ENCODE data around the gene UFSP2.

Gene UFSP2

DNA sequence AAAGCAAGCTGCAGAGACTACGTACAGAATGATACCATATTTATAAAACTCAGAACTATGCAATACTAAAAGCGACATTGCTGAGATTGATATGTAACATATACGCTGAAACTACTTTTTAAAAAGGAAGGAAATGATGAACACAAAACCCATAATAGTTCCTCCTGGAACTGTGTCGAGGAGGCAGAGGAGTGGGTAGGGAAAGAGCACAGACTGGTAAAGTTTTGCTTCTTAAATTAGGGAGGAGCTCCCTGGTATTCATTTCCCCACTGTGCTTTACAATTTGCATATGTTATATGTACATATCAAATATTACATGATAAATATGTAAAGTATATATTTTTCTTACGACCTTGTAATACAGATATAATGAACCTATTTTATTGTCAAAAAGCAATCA is 13.9 kb downstream of the UFSP2 start:
- H3K4me3 ChIP-seq (ENCODE audit: low read depth, low read length), result no peak overlapping the region
- in situ Hi-C loops (cut with HindIII; ENCODE audit: low sequenced_read_pairs), result no loop called here
- no peak for TF ChIP-seq CTCF (IDR thresholded peaks at IDR 0.05; ENCODE audit: low read depth, low read length)
- no peak for DNase-seq (ENCODE audit: low read depth, low spot score)

DNA sequence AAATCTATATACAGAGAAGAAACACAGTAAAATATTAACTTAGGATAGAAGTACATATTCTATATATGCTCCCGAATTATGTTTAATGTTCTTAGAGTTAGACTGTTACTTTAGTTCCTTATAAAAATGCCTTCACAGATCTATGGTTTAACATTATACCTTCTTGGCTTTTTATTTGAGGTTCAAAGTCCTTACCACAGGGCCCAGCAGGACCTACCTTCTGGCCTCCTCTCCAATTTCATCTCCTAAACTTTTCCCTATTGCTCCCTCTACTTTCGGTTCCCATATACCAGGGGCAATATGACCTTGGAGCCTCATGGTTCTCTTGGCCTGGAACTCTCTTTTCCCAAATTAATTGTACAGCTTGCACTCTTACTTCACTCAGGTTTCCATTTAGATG is 17.3 kb downstream of the UFSP2 start:
- TF ChIP-seq CTCF (IDR thresholded peaks at IDR 0.05; ENCODE audit: low read depth, low read length), result no peak
- DNase-seq (ENCODE audit: low read depth, low spot score), result no peak
- in situ Hi-C loops (cut with HindIII; ENCODE audit: low sequenced_read_pairs), result no loop called here
- no peak overlapping the region for H3K4me3 ChIP-seq (ENCODE audit: low read depth, low read length)

DNA sequence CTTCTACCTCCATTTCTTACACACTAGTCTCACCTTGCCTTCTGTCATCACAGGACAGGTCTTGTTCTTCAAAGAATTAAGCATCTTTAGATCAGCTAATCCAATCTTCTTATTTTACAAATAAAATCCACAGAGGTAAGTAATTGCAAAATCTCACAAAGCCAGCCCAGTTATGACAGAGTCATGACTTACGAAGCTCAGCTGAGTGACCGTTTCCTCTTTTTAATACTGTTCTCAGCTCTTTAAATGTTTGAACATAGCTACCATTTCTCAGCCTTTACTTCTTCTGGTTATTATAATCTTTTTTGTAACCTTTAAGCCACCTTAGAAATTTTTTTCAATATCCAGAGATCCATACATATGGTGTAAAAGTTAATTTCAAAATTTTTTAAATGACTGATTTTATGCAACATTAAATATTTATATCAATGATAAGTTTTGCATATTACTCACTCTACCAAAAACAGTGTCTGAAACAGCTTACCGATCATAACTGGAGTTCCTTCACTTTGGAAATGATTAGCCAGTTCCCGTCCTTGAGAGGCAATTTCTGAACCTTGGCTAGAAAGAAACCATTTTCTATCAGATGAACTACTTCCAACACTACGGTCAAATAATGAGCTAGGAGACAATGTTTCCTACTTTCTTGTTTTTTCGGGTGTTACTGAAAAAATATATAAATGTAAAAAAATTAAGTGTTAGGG is 20.3 kb downstream of the UFSP2 start:
- no peak for TF ChIP-seq CTCF (IDR thresholded peaks at IDR 0.05; ENCODE audit: low read depth, low read length)
- no peak overlapping the region for H3K4me3 ChIP-seq (ENCODE audit: low read depth, low read length)
- in situ Hi-C loops (cut with HindIII; ENCODE audit: low sequenced_read_pairs), result no loop called here
- no peak for DNase-seq (ENCODE audit: low read depth, low spot score)

DNA sequence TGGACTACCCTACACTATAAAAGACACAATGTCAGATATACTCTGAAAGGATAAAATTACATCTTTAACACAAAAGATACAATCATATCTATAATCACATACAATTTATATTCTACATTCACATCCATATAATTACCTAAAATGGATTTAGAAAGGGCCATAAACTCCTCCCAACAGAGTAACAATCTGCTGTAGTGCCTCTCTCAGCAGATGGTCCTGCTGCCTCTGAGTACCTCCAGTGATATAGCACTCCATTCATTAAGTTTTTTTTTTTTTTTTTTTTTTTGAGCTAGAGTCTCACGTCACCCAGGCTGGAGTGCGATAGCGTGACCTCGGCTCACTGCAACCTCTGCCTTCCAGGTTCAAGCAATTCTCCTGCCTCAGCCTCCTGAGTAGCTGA is 21.7 kb downstream of the UFSP2 start:
- no peak for DNase-seq (ENCODE audit: low read depth, low spot score)
- H3K4me3 ChIP-seq (ENCODE audit: low read depth, low read length), result no peak overlapping the region
- in situ Hi-C loops (cut with HindIII; ENCODE audit: low sequenced_read_pairs), result no loop called here
- TF ChIP-seq CTCF (IDR thresholded peaks at IDR 0.05; ENCODE audit: low read depth, low read length), result no peak

GRCh38 chr4:185399466-185399865 is 26.3 kb downstream of the UFSP2 start:
- no peak for DNase-seq (ENCODE audit: low read depth, low spot score)
- in situ Hi-C loops (cut with HindIII; ENCODE audit: low sequenced_read_pairs), result no loop called here
- H3K4me3 ChIP-seq (ENCODE audit: low read depth, low read length), result no peak overlapping the region
- TF ChIP-seq CTCF (IDR thresholded peaks at IDR 0.05; ENCODE audit: low read depth, low read length), result no peak

DNA sequence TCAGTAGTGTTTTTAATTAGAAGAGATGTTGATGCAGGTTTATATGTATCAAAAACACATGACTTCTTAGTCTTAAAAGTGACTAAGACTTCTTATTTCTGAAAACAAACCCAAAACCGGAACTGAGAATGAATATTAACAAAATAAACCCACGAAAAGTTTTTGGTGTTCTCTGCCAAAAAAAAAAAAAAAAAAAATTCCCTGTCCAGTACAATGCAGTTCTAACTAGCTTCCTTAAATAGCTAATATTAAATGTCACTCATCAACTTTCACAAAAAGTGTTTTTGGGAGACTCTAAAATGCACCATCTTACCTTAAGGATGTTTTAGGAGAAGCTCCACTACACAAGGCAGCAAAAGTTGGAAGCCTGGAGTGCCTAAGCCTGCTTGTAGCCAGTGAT is 27.1 kb downstream of the UFSP2 start:
- in situ Hi-C loops (cut with HindIII; ENCODE audit: low sequenced_read_pairs), result no loop called here
- DNase-seq (ENCODE audit: low read depth, low spot score), result no peak
- H3K4me3 ChIP-seq (ENCODE audit: low read depth, low read length), result no peak overlapping the region
- no peak for TF ChIP-seq CTCF (IDR thresholded peaks at IDR 0.05; ENCODE audit: low read depth, low read length)

Measured in astrocyte of the spinal cord (primary cell).